NOMO-1 treated with dmso at 0.1 percent for 144 hours (cell line): ENCODE measurements around the gene TACR1.

Experiments used
- DNase-seq: peaks from one replicate; lab custom pipeline; 2025; ENCODE audit not compliant: unreplicated experiment; lab: John Stamatoyannopoulos, UW

Gene TACR1

DNA sequence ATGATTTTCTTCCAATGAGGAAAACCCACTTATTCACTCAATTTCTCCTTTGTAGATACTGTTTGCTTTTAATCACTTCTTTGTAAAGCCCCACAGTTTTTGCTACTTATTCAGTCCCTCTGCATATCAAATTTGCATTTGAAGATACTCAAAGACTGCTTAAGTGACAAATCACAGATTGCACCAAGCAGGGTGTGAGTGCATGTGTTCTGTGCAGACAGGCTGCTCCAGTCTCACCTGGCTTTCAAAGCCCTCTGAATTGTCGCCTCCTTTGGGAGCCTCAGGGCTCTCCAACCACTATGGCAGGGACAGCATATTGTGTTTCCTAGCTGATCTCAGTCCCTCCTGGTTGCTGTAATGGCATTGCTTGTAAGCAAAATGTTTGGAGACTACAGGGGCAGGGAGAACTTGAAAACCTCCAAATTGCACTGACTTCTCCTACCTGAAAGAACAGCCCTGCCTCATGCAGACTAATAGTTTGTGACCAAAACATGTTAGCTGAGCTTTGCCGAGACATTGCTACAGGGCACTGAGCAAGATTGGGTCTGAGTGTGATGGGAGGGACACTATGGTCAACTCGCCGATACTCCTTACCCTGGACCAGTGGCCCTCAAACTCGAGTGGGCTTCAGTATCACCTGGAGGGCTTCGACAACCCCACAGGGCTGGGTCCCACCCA is 144.0 kb downstream of the TACR1 start:
- no peak for DNase-seq

DNA sequence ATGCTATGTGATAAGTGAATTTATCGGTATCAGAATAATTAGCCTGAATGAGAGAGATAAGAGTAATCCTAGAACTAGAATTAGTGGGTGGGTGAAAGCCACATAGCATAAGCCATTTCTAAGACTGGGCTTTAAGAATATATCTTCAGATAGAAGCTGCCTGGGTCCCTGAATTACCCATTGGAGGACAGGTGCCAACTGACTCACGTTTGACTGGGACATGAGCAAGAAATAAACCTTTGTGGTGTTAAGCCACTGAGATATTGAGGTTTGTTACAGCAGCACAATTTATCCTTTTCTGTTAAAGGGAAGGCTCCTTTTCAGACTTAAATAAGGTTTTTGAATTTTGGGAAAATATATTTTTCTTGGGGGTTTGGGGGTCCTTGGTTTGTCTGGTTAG is 145.0 kb downstream of the TACR1 start:
- DNase-seq: no peak

DNA sequence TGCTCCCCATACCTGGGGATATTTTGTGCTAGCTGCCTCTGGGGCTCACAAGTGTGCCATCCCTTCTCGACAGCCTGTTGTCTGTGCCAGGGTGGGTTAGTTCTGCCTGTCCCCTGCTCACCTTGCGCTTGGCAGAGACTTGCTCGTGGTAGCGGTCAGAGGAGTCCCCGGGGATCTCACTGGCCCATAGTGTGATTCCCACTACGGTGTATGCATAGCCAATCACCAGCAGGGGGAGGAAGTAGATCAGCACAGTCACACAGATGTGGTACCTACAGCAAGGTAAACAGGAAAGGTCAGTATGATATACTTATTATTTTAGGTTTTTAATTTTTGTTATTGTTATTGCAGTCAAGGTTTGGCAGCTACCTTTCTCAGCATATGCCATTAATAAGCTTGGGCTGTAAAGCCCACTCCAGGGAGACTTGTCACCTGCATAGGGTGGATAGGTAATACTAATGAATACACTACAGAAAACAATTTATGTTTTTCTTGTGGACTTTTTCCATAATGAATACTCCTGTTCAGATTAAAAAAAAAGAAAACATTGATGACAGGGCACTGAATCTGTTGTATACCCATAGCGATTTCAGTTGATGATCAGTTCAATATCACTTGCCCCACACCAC is 145.7 kb downstream of the TACR1 start:
- DNase-seq: no peak

DNA sequence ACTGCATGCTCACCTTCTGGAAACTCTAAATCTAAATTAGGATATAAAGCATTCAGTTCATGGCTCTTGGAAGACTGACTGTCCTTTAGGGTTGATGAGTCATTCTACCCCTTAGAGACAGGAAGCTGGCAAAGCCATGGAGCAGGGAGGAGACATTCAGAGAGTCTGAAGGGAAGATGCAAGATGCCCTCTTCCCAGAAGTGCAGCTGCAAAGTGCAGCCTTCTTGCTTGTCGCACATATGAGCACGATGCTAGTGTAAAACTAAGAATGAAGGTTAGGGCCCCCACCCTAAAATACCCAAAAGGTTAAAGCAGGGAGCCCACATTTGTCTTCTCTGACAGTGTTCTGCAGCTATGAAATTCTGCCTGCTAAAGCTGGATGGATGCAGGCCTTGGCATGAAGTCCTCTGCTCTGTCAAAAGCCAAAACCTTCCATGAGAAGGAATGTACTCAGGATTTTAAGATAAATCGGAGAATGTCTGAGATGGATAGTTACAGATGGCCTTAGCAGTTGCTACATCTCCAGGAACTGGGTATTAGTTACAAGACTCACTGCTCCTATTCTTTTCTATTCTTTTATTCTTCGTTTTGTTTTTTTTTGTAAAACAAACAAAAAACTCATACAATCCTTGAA is 151.2 kb downstream of the TACR1 start:
- DNase-seq: no peak

DNA sequence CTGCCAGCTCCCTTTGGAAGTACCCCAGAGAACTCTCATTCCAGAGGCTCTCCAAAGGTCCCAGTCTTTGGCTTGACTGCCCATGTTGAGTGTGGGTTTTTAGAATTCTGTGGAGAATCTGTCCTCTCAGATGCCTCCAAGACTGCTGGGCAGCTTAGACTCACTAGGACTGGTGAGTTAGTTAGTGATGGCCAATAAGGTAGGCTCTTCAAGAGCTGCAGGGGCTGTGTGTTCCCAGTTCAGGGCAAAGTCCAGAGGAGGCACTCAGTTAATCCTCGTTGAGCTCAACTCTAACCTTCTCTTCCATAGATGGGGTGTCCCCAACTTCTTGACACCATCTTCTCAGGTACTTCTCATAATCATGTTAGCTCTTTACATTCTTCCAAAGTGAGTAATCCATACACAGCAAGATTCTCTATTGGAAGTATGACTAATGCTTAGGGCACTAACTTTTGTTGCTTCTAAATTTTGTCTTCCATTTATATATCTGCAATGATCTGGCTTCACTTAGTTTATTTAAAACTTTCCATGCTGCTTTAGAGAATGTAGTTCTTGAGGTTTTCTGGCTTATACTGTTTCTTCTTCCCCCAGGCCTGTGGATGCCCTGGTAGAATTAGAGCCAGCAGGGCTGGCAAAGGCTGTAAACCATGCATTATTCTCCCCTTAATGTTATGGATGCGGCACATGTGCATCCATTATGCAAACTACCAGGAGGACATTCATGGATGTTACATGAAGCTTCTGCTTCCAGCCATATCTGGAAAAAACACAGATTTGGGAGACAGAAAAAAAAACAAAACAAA is 151.9 kb downstream of the TACR1 start:
- DNase-seq: no peak

DNA sequence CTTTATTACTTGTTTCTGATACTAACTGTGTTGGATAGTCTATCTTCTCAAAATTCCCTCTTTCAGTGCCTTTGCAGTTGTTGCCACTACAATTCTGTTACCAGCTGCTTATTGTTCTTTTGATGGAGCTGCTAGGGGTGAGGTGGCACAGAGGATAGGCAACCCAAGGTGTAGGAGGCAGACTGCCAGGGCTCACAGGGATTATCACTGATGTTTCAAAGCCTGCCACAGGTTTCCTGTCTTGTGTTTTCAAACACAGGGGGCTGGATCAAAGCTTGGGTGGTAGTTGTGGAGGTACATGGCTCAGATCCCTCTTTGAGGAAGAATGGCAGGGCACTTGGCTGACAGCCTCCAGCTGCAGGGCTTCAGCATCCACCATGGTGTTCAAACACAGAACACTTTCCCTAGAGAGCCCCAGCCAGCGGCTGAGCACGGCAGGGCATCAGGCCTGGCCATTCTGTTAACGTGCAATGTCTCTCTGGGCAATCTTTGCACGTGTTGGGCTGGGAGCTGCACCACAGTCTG is 153.7 kb downstream of the TACR1 start:
- no peak for DNase-seq

DNA sequence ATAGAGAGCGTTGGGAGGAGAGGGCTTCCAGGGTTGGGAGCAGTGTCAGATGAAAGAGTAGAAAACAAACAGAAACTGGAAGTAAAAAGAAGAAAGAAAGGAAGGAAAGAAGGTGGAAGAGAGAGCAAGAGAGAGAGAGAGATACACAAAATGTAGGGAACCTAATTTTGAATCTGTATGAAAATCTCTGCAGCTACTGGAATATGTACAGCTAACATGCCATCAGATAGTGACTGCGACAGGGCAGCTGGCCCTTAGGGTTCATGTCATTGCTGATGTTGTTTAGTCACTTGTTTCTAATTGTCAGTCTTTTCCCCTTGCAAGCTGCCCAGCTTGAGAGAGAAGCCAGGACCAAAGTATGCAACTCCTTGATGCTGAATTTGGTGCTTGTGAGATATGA is 155.0 kb downstream of the TACR1 start:
- DNase-seq: no peak

DNA sequence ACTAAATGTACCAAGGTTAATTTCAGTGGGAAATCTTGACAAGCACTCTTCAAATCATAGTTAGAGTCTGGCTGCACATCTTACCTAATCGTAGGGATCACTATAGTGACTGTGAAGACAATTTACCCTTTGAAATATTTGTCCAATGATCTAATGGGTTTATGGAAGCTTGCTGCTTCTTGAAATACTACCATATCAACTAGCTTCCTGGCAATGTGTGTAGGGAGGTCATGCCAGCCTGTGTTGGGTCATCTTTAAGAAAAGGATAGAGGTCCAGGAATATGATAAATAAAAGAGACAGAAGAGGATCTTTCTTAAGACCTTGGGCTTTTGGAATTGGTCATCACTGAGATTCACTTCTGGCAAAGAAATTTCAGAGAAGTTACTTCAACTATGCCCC is 156.5 kb downstream of the TACR1 start:
- DNase-seq: no peak

DNA sequence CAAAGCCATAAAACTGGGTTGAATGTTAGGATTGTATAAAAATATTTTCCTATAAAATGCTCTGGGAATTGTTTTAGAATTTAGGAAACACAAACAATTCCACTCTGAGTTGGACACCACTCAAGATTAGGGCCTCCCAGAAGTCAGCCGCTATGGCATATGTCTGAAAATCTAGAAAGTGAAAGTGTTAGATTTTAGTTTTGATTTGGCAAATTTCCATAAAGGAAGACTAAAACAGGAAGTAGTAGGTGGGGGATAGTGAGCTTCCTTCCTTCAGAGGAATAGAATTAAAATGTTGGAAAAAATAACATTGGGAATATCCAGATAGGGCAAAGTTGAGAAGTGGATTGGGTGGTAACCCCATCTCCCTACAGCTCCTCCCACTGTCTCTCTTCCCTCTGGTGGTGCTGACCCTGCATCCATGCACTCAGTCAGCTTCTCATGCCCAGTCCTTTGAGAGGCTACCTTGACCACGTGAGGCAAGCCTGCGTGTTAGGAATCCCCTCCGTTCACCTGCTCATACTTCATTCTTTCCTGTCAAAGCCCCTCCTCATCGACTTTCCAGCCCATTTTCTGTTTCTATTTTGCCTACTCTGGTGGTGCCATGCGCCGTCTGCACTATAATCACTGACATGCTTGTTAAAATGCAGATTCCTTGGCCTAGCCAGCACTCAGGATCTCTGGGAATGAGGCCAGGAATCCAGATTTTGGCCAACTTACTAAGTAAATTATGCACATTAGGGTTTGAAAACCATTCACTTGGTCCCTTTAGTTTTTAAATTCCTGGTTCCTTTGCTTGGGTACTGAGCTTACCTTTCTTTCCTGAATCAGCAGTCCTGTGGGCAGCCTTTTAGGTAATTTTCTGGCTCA is 157.4 kb downstream of the TACR1 start:
- DNase-seq: no peak

DNA sequence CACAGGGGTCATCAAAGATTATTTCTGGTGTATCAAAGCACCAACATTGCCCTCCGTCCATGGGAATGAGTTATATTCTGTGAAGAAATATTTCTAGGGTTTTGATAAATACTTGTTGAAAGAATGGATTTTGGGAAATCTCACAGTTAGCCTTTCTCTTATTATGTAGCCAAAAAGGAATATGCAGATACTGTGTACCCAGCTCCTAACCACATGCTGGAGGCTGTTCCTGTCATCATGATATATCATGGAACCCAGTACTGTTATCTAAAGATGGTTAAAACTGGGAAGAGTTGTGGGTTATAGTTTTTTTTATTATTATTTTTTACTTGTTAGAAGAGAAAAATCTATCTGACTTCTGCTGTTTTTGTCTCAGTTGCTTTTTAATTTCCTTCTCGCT is 158.1 kb downstream of the TACR1 start:
- no peak for DNase-seq

DNA sequence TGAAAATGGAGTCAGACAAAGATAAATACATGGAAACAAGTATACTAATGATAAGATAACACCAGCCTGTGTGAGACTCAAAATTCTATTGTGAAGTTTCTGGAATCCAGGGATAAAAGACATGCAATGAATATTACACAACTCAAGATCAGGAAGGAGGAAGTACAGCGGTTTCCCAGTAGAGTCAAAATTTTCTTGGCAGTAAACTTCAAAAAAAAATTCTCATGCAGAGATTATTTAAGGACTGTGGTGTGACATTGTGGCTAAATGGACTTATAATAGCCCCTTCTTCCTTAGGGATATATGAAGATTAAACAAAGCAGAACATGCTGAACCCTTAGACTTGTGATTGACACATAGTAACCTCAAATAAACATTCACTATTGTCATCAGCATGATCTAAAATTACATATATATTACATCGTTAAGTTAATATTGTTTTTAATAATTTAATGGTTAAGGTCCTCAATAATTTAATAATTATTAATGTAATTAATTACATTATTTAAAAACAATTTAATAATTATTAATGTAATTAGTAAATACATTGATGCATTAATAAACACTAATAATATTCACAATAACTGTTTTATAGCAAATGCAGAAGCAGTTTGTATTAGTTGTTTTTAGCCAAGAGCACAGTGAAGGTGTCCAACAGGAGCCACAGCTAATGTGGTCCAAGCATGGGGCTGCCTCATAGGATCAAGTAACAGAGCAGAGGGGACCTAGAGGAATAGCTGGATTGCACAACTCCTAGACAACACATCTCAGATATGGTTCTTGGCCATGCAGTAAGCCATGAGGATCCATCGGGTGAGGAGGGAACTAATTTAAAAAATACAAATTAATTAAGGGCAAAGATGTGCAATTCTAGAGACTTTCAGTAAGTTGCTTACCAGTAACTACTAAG is 163.6 kb downstream of the TACR1 start:
- DNase-seq: no peak

DNA sequence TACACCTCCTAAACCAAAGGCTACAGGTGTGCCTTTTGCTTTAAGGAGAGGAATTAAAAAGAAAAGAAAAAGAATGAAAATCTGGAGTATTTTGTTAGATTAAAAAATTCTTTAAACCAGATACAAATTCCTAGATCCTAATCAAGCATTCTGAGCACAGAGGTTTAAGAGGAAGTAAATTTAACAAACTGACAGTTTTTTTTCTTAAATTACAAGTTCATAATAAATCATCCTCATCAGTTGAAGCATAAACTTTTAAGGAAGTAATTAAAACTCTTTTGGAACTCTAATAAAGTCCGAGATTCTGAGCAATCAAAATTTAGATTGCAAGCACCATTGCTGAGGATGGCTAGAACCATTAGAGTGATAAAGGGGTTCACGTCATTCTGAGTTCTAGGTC is 165.8 kb downstream of the TACR1 start:
- peak; percentile 76 for DNase-seq

DNA sequence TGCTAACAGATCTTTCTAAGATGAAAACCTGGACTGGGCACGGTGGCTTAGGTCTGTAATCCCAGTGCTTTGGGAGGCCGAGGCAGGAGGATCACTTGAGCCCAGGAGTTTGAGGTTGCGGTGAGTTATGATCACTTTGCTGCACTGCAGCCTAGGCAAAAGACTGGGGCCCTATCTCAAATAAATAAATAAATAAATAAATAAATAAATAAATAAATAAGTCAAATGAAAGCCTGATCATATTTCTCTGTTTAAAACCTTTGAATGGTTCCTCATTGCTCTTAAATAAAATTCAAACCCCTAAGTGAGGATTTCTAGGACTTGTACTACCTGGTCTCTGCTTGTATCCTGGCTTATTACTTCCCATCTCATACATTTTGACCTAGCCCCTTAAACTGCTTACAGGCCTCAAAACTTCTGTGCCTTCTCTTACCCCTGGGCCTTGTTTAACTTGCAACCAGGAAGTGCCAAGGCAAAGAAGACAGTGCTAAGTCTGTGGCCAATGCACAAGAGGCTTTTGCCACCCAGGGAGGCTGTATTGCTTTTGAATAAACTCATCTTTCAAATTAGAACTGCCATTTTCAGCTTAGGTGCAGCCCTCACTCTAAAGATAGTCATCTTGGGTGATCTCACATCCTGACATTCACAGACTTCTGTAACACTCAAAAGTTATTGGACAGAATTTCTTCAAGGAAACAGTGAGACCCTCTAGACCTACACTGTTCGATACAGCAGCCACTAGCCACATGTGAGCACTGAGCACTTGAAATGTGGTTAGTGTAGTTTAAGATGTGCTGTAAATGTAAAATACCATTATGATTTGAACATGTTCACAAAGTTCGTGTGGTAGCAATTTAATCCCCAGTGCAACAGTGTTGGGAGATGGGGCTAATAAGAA is 167.2 kb downstream of the TACR1 start:
- DNase-seq: no peak

DNA sequence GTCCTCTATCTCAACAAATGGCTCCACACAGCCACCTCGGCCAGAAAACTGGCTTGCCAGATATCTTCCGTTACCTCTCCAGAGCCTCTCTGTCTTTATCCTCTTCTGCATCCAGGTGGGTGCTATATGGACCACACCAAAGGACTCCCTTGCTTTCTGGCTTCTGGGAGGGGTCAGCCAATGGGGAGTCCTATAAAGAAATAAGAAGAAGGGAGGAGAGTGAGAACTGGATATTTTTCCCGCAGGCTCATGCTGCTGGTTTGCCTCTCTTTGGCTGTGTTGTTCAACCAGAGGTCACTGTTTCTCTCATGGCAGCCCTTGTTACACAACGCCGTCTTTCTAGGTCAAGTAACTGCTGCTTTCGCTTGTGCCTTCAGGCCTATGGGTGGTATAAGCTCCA is 168.1 kb downstream of the TACR1 start:
- DNase-seq: no peak

DNA sequence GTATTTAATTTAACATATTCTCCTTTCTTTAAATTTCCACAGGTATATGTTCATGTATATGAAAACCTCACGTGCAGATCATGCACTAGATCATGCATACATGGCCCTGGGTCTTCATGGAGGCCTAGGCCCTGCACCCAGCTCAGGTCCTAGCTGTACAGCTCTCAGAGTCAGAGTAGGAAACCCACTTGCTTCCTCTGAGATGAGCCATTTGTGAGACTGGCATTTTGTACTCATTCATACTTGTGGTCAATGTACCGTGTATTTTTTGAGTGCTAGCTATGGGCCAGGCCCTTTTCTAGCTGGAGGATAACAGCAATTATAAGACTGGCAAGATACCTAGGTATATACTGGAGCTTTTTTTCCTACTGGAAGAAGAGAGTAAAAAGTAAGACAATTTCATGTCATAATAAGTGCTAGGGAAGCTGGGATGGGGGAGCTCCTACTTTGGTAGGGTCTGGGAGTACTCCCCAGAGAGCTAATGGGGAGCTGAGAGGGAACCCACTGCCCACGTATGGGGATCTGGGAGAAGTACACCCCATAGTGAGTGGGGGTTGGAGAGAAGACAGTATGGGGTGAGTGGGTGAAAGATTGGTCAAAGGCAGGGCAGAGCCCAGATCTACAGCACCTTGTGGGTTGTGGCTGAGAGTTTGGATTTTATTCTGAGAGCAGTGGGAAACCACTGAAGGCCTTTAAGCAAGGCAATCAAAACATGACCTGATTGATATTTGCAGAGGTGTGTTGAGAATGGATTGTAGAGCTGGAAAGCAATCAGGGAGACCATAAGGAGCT is 168.9 kb downstream of the TACR1 start:
- no peak for DNase-seq

DNA sequence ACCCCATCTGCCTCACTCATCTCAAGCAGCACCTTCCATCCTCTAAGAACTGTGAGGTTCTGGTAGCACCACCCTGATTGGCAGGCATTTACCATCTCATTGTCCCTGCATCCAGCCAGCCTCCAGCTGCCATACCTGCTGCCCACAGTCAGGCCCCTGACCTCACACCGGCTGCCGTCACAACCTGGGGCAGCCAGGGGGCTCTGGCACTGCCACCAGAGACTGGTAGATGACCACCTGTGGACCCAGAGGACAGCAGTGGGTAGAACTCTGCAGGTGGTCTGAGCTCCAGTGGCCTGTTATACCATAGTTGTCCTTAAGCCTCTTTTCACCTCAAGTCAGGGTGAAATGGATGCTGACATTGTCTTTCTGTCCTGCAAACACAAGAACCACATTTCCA is 171.4 kb downstream of the TACR1 start:
- no peak for DNase-seq

DNA sequence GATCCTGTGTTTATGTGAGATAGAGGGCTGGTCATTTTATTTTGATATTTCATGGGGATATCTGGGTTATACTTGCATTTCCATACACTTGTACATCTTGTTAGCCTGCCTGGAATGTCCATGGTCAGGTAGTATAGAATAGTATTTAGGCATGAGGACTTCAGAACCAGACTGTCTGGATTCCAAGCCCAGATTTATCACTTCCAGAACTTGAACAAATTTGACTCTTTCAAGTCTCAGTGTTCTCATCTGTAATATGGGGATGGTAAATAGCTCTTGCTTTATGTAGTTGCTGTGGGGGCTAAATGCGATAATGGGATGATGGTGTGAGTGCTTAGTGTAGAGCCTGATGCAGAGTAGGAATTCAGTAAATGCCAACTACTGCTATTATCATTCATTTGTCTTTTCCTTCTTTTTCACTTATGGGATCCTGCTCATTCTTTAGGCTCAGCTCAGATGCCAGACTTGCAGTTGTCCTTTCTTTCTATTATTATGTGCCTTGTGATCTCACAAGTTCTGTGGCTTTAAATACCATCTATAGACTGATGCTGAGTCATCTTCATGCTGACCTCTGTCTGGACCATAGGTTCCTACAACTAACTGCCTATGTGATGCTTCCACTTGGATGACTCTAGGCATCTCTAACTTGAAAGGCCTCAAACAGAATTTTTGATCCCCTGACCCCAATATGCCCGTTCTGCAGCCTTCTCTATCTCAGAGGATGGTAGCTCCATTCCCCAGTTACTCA is 173.5 kb downstream of the TACR1 start:
- DNase-seq: no peak
